ENCODE measurements around the gene MCTP1. TPM values are rescaled to one million over a fixed set of nuclear protein-coding genes. Genes with fewer than 3 reads are reported as not detected.

The MCTP1 gene
- total RNA-seq, 1 donor from 2014 or later: 7.8 TPM

GRCh38 chr5:95044096-95044495 lies 240.8 kb downstream of the MCTP1 start:
- Histone ChIP-seq H3K4me3 (no peak overlapping the region), H3K9me3 (replicated peaks) (peaks cover 14% of the 10 kb centered on the region), H3K27ac (replicated peaks) (peak overlapping the region; percentile 15), H3K4me1 (peaks cover 16% of the 10 kb centered on the region), H3K36me3 (no peaks in the 10 kb centered on the region), H3K27me3 (ENCODE audit: low read depth) (no peaks in the 10 kb centered on the region)
- intact Hi-C loops (cut with micrococcal nuclease): no loop called here
- TF ChIP-seq CTCF (IDR thresholded peaks at IDR 0.05; ENCODE audit: borderline replicate concordance): no peak
- DNase-seq: no peak

- Histone ChIP-seq H3K4me1 (peaks cover 16% of the 10 kb centered on the region), H3K4me3 (no peak overlapping the region), H3K27me3 (ENCODE audit: low read depth) (no peaks in the 10 kb centered on the region), H3K27ac (replicated peaks) (peak overlapping the region; percentile 15), H3K36me3 (no peaks in the 10 kb centered on the region), H3K9me3 (replicated peaks) (peaks cover 14% of the 10 kb centered on the region)
- intact Hi-C loops (cut with micrococcal nuclease): no loop called here
- DNase-seq: no peak
- no peak for TF ChIP-seq CTCF (IDR thresholded peaks at IDR 0.05; ENCODE audit: borderline replicate concordance)
Observed at GRCh38 chr5:95043648-95044047, 241.2 kb downstream of the MCTP1 start.

- intact Hi-C loops (cut with micrococcal nuclease): no loop called here
- Histone ChIP-seq H3K9me3 (replicated peaks) (peaks cover 14% of the 10 kb centered on the region), H3K27ac (replicated peaks) (peak overlapping the region; percentile 15), H3K4me1 (peaks cover 16% of the 10 kb centered on the region), H3K4me3 (no peak overlapping the region), H3K27me3 (ENCODE audit: low read depth) (no peaks in the 10 kb centered on the region), H3K36me3 (no peaks in the 10 kb centered on the region)
- no peak for TF ChIP-seq CTCF (IDR thresholded peaks at IDR 0.05; ENCODE audit: borderline replicate concordance)
- DNase-seq: no peak
Observed at GRCh38 chr5:95043234-95043633, 241.7 kb downstream of the MCTP1 start.

- intact Hi-C loops (cut with micrococcal nuclease): no loop called here
- no peak for TF ChIP-seq CTCF (IDR thresholded peaks at IDR 0.05; ENCODE audit: borderline replicate concordance)
- H3K36me3 ChIP-seq: no peaks in the 10 kb centered on the region
- H3K27ac ChIP-seq (replicated peaks): no peak overlapping the region
- H3K4me1 ChIP-seq: peaks cover 16% of the 10 kb centered on the region
- H3K9me3 ChIP-seq (replicated peaks): peaks cover 14% of the 10 kb centered on the region
- no peak overlapping the region for H3K4me3 ChIP-seq
- no peak for DNase-seq
- no peaks in the 10 kb centered on the region for H3K27me3 ChIP-seq (ENCODE audit: low read depth)
Observed at GRCh38 chr5:95042037-95042436, 242.9 kb downstream of the MCTP1 start.

GRCh38 chr5:95035891-95036685 lies 248.8 kb downstream of the MCTP1 start:
- no peak overlapping the region for H3K27ac ChIP-seq (replicated peaks)
- intact Hi-C loops (cut with micrococcal nuclease): no loop called here
- no peak overlapping the region for H3K4me3 ChIP-seq
- no peaks in the 10 kb centered on the region for H3K4me1 ChIP-seq
- no peaks in the 10 kb centered on the region for H3K36me3 ChIP-seq
- H3K9me3 ChIP-seq (replicated peaks): peaks cover 45% of the 10 kb centered on the region
- H3K27me3 ChIP-seq (ENCODE audit: low read depth): no peaks in the 10 kb centered on the region
- DNase-seq: no peak
- TF ChIP-seq CTCF (IDR thresholded peaks at IDR 0.05; ENCODE audit: borderline replicate concordance): no peak

Measured in left ventricle myocardium inferior (tissue), 1 donor.